Ascending aorta (tissue), 2 donors: ENCODE results near the gene MT1E. TPM values are rescaled to one million over a fixed set of nuclear protein-coding genes. Genes with fewer than 3 reads are reported as not detected.
"Not testable (repeated sequence)": the region's sequence is repeated elsewhere in the genome, so short reads cannot be mapped to it uniquely, and the experiment has no call there.

ENCODE experiments used
- DNase-seq, 2 donors: peaks; one replicate each; pipeline ENCODE4 v3.0.0-alpha.2; 2019; ENCODE audit warnings: low spot score in 2 of 2
- H3K27ac ChIP-seq, 2 donors: fragments of 200-600 bp; sonication (generic); one replicate each; pipeline ENCODE4 v1.5.1; 2016 to 2017; ENCODE audit warnings: mild to moderate bottlenecking in 1 of 2
- H3K27me3 ChIP-seq: fragments of 200-600 bp; sonication (generic); one replicate; pipeline ENCODE4 v1.5.1; 2017
- H3K36me3 ChIP-seq, 2 donors: fragments of 200-600 bp; sonication (generic); one replicate each; pipeline ENCODE4 v1.5.1; 2016
- H3K4me1 ChIP-seq, 2 donors: fragments of 200-600 bp; sonication (generic); one replicate each; pipeline ENCODE4 v1.5.1; 2016 to 2017; ENCODE audit warnings: mild to moderate bottlenecking in 1 of 2
- H3K4me3 ChIP-seq, 2 donors: fragments of 200-600 bp; sonication (generic); one replicate each; pipeline ENCODE4 v1.5.1; 2016 to 2017; ENCODE audit warnings: mild to moderate bottlenecking in 1 of 2
- H3K9me3 ChIP-seq, 2 donors: fragments of 200-600 bp; sonication (generic); one replicate each; pipeline ENCODE4 v1.5.1; 2016
- intact Hi-C: fragments of 100-400 bp; cut with DNase I; formaldehyde crosslinking; loops from one replicate; pipeline ENCODE4 v1.15.1; 2023
- total RNA-seq: library from RNA; depleted of rRNA; stranded (reverse); fragments of >200 nt; gene quantifications from one replicate; pipeline ENCODE4 v1.1.0, GENCODE V29; 2016
- TF ChIP-seq, protein P1 (sequence below), 3 experiments: fragments of 200-600 bp in 2 of 3; fragments of 450-650 bp in 1 of 3; sonication (generic) in 2 of 3; IDR thresholded peaks; one replicate each; pipeline ENCODE4 v1.5.1; 2016 to 2019; ENCODE audit warnings: antibody characterized with exemption in 3 of 3, mild to moderate bottlenecking in 1 of 3, moderate library complexity in 1 of 3

MT1E gene
- total RNA-seq, 1 donor from 2014 or later: 456 TPM

DNA sequence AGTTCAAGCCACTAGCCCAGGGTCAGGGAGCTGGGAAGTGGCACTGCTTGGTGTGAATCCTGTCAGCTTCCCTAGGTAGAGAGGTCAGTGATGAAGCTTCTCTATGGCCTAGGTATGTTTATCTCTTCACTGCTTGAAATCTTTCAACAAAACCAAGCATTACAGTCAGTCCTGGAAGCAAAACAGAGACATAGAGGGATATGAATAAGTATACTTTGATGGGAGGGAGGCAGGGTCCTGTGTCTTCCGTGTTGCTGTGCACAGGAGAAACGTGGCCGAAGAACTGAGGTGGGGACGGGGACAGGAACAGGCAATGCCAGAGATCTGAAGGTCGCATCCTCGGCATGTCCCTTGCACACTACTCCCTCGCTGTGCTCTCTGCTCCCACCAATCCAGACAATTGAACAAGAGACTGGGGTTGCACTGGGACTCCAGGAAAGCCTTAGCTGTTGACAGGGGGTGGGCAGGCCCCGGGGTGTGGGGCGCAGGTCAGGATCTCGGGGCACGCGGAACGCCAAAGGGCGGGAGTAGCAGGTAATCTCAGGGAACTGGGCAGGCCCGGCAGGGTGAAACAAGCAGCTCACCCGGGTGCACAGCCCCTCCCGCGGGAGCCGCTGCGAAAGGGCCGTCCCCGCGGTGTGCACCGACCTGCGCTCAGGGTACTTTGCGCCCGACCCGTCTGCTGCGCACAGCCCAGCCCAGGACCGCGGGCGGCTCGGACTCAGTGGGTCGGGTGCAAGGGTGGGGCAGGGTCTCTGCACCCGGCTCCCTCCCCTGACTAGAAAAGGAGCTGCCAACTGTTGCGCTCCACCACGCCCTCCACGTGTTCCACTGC, 43.6 kb downstream of the MT1E start, which contains the start of gene MT1H:
TSS of gene MT1H (plus strand) at position 810 of the 835 bp plus-strand sequence. CDS start 71 bp downstream, outside the sequence.
- intact Hi-C loops: no loop called here

DNA sequence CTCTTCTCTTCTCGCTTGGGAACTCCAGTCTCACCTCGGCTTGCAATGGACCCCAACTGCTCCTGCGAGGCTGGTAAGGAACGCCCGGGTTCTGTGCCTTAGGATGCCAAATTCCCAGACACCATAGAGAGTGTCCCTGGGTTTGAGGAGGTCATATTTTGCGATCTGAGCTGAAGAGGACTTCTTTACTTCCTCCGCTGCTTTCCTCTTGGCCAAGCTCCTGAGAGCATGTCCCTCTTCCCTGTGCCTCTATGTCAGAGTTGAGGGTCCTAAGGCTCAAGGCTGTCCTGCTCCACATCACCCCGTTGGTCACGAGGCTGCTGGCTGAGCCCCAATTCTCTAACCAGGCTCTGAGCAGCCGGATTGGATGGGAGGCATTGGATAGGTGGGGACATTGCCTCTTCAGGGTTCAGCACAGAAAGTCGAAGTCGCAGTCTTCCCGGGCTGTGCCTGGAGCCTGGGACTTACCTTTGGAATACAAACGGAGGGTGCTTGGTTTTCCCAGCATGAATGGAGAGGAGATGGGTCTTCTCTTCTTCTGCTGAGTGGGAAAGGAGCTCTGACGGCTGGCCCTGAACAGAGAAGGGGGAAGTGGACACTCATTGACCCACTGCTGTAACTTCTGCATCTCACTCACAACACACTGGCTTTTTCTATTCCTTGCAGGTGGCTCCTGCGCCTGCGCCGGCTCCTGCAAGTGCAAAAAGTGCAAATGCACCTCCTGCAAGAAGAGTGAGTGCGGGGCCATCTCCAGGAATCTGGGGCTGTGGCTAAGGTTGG, 44.4 kb downstream of the MT1E start:
- H3K27me3 ChIP-seq: no peaks in the 10 kb centered on the region
- H3K4me3 ChIP-seq: no peak overlapping the region
- no peak overlapping the region for H3K27ac ChIP-seq
- H3K9me3 ChIP-seq: no peaks in the 10 kb centered on the region
- intact Hi-C loops: no loop called here
- no peaks in the 10 kb centered on the region for H3K36me3 ChIP-seq
- no peak for DNase-seq
- TF ChIP-seq, protein P1, sequence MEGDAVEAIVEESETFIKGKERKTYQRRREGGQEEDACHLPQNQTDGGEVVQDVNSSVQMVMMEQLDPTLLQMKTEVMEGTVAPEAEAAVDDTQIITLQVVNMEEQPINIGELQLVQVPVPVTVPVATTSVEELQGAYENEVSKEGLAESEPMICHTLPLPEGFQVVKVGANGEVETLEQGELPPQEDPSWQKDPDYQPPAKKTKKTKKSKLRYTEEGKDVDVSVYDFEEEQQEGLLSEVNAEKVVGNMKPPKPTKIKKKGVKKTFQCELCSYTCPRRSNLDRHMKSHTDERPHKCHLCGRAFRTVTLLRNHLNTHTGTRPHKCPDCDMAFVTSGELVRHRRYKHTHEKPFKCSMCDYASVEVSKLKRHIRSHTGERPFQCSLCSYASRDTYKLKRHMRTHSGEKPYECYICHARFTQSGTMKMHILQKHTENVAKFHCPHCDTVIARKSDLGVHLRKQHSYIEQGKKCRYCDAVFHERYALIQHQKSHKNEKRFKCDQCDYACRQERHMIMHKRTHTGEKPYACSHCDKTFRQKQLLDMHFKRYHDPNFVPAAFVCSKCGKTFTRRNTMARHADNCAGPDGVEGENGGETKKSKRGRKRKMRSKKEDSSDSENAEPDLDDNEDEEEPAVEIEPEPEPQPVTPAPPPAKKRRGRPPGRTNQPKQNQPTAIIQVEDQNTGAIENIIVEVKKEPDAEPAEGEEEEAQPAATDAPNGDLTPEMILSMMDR (IDR thresholded peaks at IDR 0.05): no peak
- H3K4me1 ChIP-seq: peaks cover 0 to 7% of the 10 kb centered on the region in 2 donors

More for the DNA sequence above, 43.6 kb downstream of the MT1E start, which contains the start of gene MT1H:
- Histone ChIP-seq H3K36me3 (no peaks in the 10 kb centered on the region), H3K4me3 (no peak within 1 kb of the TSS), H3K27me3 (no peaks in the 10 kb centered on the region), H3K9me3 (no peaks in the 10 kb centered on the region), H3K27ac (no peak within 1 kb of the TSS), H3K4me1 (peaks cover 0 to 7% of the 10 kb centered on the region in 2 donors)
- TF ChIP-seq, protein P1 (IDR thresholded peaks at IDR 0.05): no peak
- no peak for DNase-seq

DNA sequence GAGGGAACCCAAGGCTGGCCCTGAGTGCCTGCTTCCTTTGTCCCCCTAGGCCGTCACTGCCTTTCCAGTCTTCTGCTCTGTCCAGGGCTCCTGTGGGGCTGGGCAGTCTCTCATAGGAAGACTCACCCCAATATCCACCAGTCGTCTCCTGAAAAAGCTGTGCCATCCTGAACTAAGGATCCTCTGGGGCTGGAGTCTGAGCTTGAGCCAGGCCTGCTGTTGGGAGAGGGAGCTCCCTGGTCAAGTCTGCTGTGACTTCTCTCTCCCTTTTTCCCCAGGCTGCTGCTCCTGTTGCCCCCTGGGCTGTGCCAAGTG, 45.0 kb downstream of the MT1E start:
- Histone ChIP-seq H3K4me3 (no peak overlapping the region), H3K27ac (no peak overlapping the region), H3K36me3 (no peaks in the 10 kb centered on the region), H3K4me1 (peaks cover 0 to 8% of the 10 kb centered on the region in 2 donors), H3K27me3 (no peaks in the 10 kb centered on the region), H3K9me3 (no peaks in the 10 kb centered on the region)
- intact Hi-C loops: no loop called here
- TF ChIP-seq, protein P1 (IDR thresholded peaks at IDR 0.05): no peak
- DNase-seq: no peak

DNA sequence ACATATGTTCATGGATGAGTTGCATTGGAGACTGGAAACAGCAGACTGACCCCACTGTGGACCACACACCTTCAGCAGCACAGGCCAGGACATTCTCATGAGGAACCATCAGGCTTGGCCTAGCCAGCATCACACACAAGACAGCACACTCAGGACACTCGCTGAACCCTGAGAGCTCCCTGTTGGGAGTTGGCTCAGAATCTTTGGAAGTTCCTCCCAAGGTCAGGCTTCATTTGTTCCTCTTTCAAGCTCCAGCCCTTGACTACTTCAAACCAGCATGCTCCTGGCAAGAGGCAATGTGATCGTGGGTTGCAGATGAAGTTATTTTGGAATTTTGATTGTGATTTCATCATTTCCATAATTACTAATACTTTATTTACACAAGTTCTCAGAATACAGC, 46.1 kb downstream of the MT1E start:
- peaks cover 0 to 11% of the 10 kb centered on the region in 2 donors for H3K4me1 ChIP-seq
- DNase-seq, H3K27me3 ChIP-seq, H3K4me3 ChIP-seq, H3K36me3 ChIP-seq, H3K27ac ChIP-seq, intact Hi-C loops, H3K9me3 ChIP-seq: not testable (repeated sequence)

DNA sequence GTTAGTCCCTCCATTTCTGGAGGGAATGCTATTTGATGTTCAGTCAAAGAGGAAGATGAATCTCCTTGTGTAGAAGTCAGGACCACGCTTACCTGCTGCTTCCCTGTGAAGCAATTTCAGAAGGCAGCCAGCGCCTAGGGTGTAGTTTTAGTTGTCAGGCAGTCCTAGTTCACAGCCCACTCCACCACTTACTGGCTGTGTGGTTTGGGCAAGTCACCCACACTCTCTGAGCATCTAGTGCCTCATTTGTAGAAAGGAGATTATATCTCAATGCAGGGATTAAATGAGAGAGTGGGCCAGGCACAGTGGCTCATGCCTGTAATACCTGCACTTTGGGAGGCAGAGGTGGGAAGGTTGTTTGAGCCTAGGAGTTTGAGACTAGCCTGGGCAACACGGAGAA, 46.6 kb downstream of the MT1E start:
- H3K36me3 ChIP-seq, H3K27ac ChIP-seq, H3K9me3 ChIP-seq, H3K27me3 ChIP-seq, H3K4me3 ChIP-seq, intact Hi-C loops, DNase-seq: not testable (repeated sequence)
- peaks cover 0 to 11% of the 10 kb centered on the region in 2 donors for H3K4me1 ChIP-seq

DNA sequence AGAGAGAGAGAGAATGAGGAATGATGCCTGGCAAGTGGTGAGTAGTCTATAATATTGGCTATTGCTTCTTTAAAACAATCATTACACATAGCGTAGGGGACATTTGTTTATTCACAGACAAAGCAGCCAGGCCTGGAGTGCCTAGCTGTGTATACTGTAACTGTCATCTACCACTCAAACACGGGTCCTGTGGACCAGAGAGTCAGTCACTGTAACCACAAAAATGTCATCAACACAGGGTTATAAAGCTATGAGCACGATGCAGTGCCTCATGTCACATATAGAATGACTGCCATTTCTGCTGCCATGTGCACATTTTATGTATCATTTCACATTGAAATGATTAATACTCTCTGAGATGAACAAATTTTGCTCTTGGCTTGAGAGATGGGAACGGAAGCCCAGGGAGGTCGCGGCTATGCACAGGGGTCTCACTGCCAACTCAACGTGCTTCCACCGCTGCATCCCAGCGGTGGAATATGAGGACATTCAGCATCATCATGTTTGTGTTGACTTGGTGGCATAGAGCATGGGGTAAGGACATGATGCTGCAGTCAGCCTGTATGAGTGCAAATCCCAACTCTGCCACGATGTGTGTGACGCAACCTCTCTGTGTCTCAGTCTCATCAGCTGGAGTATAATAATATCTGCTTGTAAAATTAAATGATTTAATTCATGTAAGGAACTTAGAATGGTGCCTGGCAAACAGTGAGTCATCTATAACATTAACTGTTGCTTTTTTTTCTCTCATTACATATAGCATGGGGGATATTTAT, 47.4 kb downstream of the MT1E start:
- TF ChIP-seq, protein P1 (IDR thresholded peaks at IDR 0.05): no peak
- no peaks in the 10 kb centered on the region for H3K27me3 ChIP-seq

More for the DNA sequence above, 47.4 kb downstream of the MT1E start:
- H3K9me3 ChIP-seq: no peaks in the 10 kb centered on the region
- H3K4me3 ChIP-seq: no peak overlapping the region
- intact Hi-C loops: no loop called here
- H3K27ac ChIP-seq: no peak overlapping the region
- H3K4me1 ChIP-seq: peaks cover 0 to 8% of the 10 kb centered on the region in 2 donors
- DNase-seq: no peak
- H3K36me3 ChIP-seq: no peaks in the 10 kb centered on the region
